GM23338 (cell line): ENCODE data around the gene UBC. TPM values are rescaled to one million over a fixed set of nuclear protein-coding genes. Genes with fewer than 3 reads are reported as not detected.

ENCODE experiments used
- ATAC-seq: fragments of 200-7000 bp; cut with Tn5 transposase; 3 replicates; pipeline ENCODE4 v1.9.1; 2020
- DNase-seq: peaks from one replicate; pipeline ENCODE4 v3.0.0-alpha.2; 2015; ENCODE audit warnings: low spot score
- H2AFZ ChIP-seq: fragments of 200-600 bp; sonication (generic); 2 replicates; pipeline ENCODE4 v1.8.0; 2016; ENCODE audit warnings: antibody characterized with exemption, mild to moderate bottlenecking, moderate library complexity
- H3F3A ChIP-seq: fragments of 200-600 bp; sonication (generic); replicated peaks from 2 replicates; pipeline ENCODE4 v1.8.0; 2017; ENCODE audit warnings: antibody characterized with exemption, mixed run types, low read depth
- H3K27ac ChIP-seq: fragments of 200-600 bp; sonication (generic); 2 replicates; pipeline ENCODE4 v1.6.1; 2016; ENCODE audit warnings: low read depth
- H3K27me3 ChIP-seq: fragments of 200-600 bp; sonication (generic); 2 replicates; pipeline ENCODE4 v1.8.0; 2016; ENCODE audit warnings: mild to moderate bottlenecking, mixed run types, moderate library complexity; ENCODE audit not compliant: insufficient read depth
- H3K36me3 ChIP-seq: fragments of 200-600 bp; sonication (generic); 2 replicates; pipeline ENCODE4 v1.8.0; 2016; ENCODE audit warnings: mild to moderate bottlenecking; ENCODE audit not compliant: insufficient read depth
- H3K4me1 ChIP-seq: fragments of 200-600 bp; sonication (generic); 2 replicates; pipeline ENCODE4 v1.8.0; 2016; ENCODE audit warnings: mild to moderate bottlenecking, moderate library complexity; ENCODE audit not compliant: insufficient read depth
- H3K4me2 ChIP-seq: fragments of 200-600 bp; sonication (generic); 2 replicates; pipeline ENCODE4 v1.7.1; 2017; ENCODE audit warnings: mixed run types
- H3K4me3 ChIP-seq: fragments of 200-600 bp; sonication (generic); 2 replicates; pipeline ENCODE4 v1.6.1; 2016; ENCODE audit warnings: mixed run types
- H3K79me2 ChIP-seq: fragments of 200-600 bp; sonication (generic); replicated peaks from 2 replicates; pipeline ENCODE4 v1.8.0; 2017; ENCODE audit warnings: mild to moderate bottlenecking; ENCODE audit not compliant: insufficient read depth
- H3K9me2 ChIP-seq: fragments of 200-600 bp; sonication (generic); 2 replicates; pipeline ENCODE4 v1.8.0; 2017; ENCODE audit not compliant: insufficient read depth
- H4K20me1 ChIP-seq: fragments of 200-600 bp; sonication (generic); replicated peaks from 2 replicates; pipeline ENCODE4 v1.8.0; 2017; ENCODE audit warnings: mild to moderate bottlenecking; ENCODE audit not compliant: insufficient read depth
- H3K27ac Mint-ChIP-seq: 2 replicates; pipeline ENCODE4 v1.8.0; 2020; ENCODE audit warnings: inconsistent platforms, mild to moderate bottlenecking, moderate library complexity, mixed read lengths
- H3K27me3 Mint-ChIP-seq: 3 replicates; pipeline ENCODE4 v1.8.0; 2022; ENCODE audit warnings: low read depth, mild to moderate bottlenecking, moderate library complexity, mixed read lengths, inconsistent platforms; ENCODE audit not compliant: insufficient read depth, poor library complexity
- H3K36me3 Mint-ChIP-seq: 3 replicates; pipeline ENCODE4 v1.8.0; 2021; ENCODE audit warnings: low read depth, mild to moderate bottlenecking, inconsistent platforms, moderate library complexity, mixed read lengths
- H3K4me1 Mint-ChIP-seq: 3 replicates; pipeline ENCODE4 v1.8.0; 2020; ENCODE audit warnings: mild to moderate bottlenecking, inconsistent platforms, mixed read lengths
- H3K4me3 Mint-ChIP-seq: 3 replicates; pipeline ENCODE4 v1.8.0; 2021; ENCODE audit warnings: moderate library complexity, mild to moderate bottlenecking, inconsistent platforms, mixed read lengths
- H3K9me3 Mint-ChIP-seq: 3 replicates; pipeline ENCODE4 v1.8.0; 2020; ENCODE audit warnings: moderate library complexity, mild to moderate bottlenecking, inconsistent platforms, mixed read lengths
- NANOG ChIP-seq: IDR thresholded peaks from 2 replicates; pipeline ENCODE4 v1.6.1; 2016; ENCODE audit warnings: antibody characterized with exemption, borderline replicate concordance
- STAT1 ChIP-seq: IDR thresholded peaks from one replicate; pipeline ENCODE4 v1.6.1; 2016; ENCODE audit warnings: antibody characterized with exemption; ENCODE audit not compliant: unreplicated experiment
- ZNF462 ChIP-seq: fragments of 250-450 bp; sonication (Bioruptor Pico); IDR thresholded peaks from 2 replicates; pipeline ENCODE4 v1.5.0; 2020; ENCODE audit warnings: mild to moderate bottlenecking, moderate library complexity
- polyA plus RNA-seq: library from polyadenylated mRNA; unstranded; fragments of >200 nt; fragmentation: Nextera tagmentation; extraction: Ambion mirVana; gene quantifications from 2 replicates; pipeline ENCODE4 v1.2.1, GENCODE V29; 2016
- total RNA-seq: library from RNA; depleted of rRNA; stranded (reverse); fragments of >200 nt; shearing (Covaris generic); gene quantifications from 2 replicates; pipeline ENCODE4 v1.2.3, GENCODE V29; 2014
- TF ChIP-seq, protein P1 (sequence below): IDR thresholded peaks from 2 replicates; pipeline ENCODE4 v1.6.1; 2016; ENCODE audit warnings: antibody characterized with exemption
- TF ChIP-seq, protein P2 (sequence below): IDR thresholded peaks from one replicate; pipeline ENCODE4 v1.6.1; 2018; ENCODE audit warnings: antibody characterized with exemption; ENCODE audit not compliant: unreplicated experiment

UBC gene
- total and polyA plus RNA-seq, 2 experiments from 2014 or later, result 511 to 665 TPM

DNA sequence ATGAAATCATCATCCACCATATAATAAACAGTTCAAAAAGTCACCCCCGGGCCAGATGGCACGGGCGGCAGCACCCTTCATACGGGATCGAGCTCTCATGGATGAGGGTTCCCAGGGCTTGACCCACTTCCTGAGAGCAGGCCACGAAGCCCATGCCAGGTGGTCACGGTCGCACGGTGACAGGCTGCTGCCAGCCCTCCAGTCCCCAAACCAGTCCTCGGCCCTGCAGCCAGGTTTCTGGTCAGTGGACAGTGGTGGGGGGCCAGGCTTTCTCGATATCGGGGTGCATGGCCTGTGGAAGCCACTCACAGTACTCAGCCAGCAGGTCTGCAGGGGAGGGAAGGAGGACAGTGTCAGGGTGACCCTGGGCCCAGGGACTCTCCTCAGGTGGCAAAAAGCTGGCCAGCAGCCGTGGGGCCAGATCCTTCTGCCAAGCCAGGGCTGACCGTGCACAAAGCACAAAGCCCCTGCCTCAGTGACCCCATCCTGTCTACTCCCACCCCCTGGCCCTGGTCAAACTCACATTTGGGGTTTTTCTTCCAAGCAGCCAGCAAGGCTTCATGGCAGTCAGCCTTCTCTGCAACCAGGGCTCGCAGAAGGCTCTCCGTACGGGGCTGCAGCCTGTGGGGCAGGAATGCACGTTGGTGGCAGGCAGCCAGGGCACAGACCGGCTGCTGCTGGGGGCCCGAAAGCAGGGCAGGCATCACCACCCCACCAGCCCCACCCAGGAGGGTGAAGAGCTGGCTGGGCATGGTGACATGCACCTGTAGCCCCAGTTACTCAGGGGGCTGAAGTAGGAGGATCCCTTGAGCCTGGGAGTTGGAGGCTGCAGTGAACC is 33.3 kb upstream of the UBC start:
- no peak for DNase-seq
- Mint-ChIP-seq H3K4me3 (no peak overlapping the region), H3K9me3 (no peaks in the 10 kb centered on the region), H3K36me3 (peaks cover 50% of the 10 kb centered on the region), H3K4me1 (no peaks in the 10 kb centered on the region), H3K27ac (no peak overlapping the region), H3K27me3 (peaks cover 5% of the 10 kb centered on the region)
- Histone ChIP-seq H3K36me3 (peaks cover 8% of the 10 kb centered on the region; the same call in 1 of the 2 replicates), H3K79me2 (no peaks in the 10 kb centered on the region), H3K27ac (no peak overlapping the region), H3K27me3 (no peaks in the 10 kb centered on the region), H3F3A (peaks cover 3% of the 10 kb centered on the region; the same call in 1 of the 2 replicates), H2AFZ (no peak overlapping the region), H4K20me1 (peaks cover 4% of the 10 kb centered on the region; the same call in 1 of the 2 replicates), H3K4me3 (no peak overlapping the region), H3K9me2 (no peaks in the 10 kb centered on the region), H3K4me2 (no peak overlapping the region), H3K4me1 (no peaks in the 10 kb centered on the region)
- TF ChIP-seq, protein P1, sequence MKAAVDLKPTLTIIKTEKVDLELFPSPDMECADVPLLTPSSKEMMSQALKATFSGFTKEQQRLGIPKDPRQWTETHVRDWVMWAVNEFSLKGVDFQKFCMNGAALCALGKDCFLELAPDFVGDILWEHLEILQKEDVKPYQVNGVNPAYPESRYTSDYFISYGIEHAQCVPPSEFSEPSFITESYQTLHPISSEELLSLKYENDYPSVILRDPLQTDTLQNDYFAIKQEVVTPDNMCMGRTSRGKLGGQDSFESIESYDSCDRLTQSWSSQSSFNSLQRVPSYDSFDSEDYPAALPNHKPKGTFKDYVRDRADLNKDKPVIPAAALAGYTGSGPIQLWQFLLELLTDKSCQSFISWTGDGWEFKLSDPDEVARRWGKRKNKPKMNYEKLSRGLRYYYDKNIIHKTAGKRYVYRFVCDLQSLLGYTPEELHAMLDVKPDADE, result no peak
- TF ChIP-seq, protein P2, sequence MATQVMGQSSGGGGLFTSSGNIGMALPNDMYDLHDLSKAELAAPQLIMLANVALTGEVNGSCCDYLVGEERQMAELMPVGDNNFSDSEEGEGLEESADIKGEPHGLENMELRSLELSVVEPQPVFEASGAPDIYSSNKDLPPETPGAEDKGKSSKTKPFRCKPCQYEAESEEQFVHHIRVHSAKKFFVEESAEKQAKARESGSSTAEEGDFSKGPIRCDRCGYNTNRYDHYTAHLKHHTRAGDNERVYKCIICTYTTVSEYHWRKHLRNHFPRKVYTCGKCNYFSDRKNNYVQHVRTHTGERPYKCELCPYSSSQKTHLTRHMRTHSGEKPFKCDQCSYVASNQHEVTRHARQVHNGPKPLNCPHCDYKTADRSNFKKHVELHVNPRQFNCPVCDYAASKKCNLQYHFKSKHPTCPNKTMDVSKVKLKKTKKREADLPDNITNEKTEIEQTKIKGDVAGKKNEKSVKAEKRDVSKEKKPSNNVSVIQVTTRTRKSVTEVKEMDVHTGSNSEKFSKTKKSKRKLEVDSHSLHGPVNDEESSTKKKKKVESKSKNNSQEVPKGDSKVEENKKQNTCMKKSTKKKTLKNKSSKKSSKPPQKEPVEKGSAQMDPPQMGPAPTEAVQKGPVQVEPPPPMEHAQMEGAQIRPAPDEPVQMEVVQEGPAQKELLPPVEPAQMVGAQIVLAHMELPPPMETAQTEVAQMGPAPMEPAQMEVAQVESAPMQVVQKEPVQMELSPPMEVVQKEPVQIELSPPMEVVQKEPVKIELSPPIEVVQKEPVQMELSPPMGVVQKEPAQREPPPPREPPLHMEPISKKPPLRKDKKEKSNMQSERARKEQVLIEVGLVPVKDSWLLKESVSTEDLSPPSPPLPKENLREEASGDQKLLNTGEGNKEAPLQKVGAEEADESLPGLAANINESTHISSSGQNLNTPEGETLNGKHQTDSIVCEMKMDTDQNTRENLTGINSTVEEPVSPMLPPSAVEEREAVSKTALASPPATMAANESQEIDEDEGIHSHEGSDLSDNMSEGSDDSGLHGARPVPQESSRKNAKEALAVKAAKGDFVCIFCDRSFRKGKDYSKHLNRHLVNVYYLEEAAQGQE, result no peak
- TF ChIP-seq STAT1 (no peak), ZNF462 (CRISPR knock-in tag) (no peak), NANOG (no peak)
- ATAC-seq, result no peak
